DOHH2 (cell line): ENCODE results near the gene BNC2.

Source experiments
- H3F3A ChIP-seq: fragments of 200-600 bp; sonication (generic), shearing (Covaris generic); 2 replicates; pipeline ENCODE4 v1.6.0; 2016; ENCODE audit warnings: antibody characterized with exemption, mild to moderate bottlenecking; ENCODE audit not compliant: control insufficient read depth, insufficient read depth
- H3K27ac ChIP-seq: fragments of 200-600 bp; sonication (generic); 2 replicates; pipeline ENCODE4 v1.5.1; 2014; ENCODE audit warnings: low read depth, mild to moderate bottlenecking, low read length, moderate library complexity
- H3K27me3 ChIP-seq: fragments of 200-600 bp; sonication (generic); 2 replicates; pipeline ENCODE4 v1.6.1; 2014; ENCODE audit warnings: mild to moderate bottlenecking, low read length, mixed read lengths; ENCODE audit not compliant: control insufficient read depth
- H3K36me3 ChIP-seq: fragments of 200-600 bp; sonication (generic); 2 replicates; pipeline ENCODE4 v1.6.1; 2014; ENCODE audit warnings: mild to moderate bottlenecking, low read length, moderate library complexity, mixed read lengths; ENCODE audit not compliant: control insufficient read depth
- H3K4me1 ChIP-seq: fragments of 200-600 bp; sonication (generic); 2 replicates; pipeline ENCODE4 v1.6.1; 2014; ENCODE audit warnings: mild to moderate bottlenecking, low read length, mixed read lengths; ENCODE audit not compliant: control insufficient read depth
- H3K4me2 ChIP-seq: fragments of 200-600 bp; sonication (generic); 2 replicates; pipeline ENCODE4 v1.6.0; 2014; ENCODE audit warnings: mild to moderate bottlenecking, low read length, moderate library complexity
- H3K4me3 ChIP-seq: fragments of 200-600 bp; sonication (generic); 2 replicates; pipeline ENCODE4 v1.5.1; 2014; ENCODE audit warnings: mild to moderate bottlenecking, low read length, mixed read lengths
- H3K79me2 ChIP-seq: fragments of 200-600 bp; sonication (generic); 2 replicates; pipeline ENCODE4 v1.6.1; 2014; ENCODE audit warnings: mild to moderate bottlenecking, low read length, mixed read lengths; ENCODE audit not compliant: control insufficient read depth
- H3K9me2 ChIP-seq: fragments of 200-600 bp; sonication (generic); replicated peaks from 2 replicates; pipeline ENCODE4 v1.6.1; 2014; ENCODE audit warnings: mild to moderate bottlenecking, low read length, mixed read lengths; ENCODE audit not compliant: control insufficient read depth
- H3K9me3 ChIP-seq: fragments of 200-600 bp; sonication (generic); 2 replicates; pipeline ENCODE4 v1.6.1; 2014; ENCODE audit warnings: antibody characterized with exemption, low read length, mixed read lengths; ENCODE audit not compliant: control insufficient read depth, insufficient read depth
- H4K20me1 ChIP-seq: fragments of 200-600 bp; sonication (generic); 2 replicates; pipeline ENCODE4 v1.6.0; 2014; ENCODE audit warnings: low read depth, mild to moderate bottlenecking, antibody characterized with exemption, low read length, moderate library complexity; ENCODE audit not compliant: control insufficient read depth, insufficient read depth
- CTCF ChIP-seq: fragments of 200-600 bp; sonication (generic); IDR thresholded peaks from one replicate; pipeline ENCODE4 v1.5.1; 2014; ENCODE audit warnings: antibody characterized with exemption, mild to moderate bottlenecking, low read depth, low read length; ENCODE audit not compliant: poor library complexity, severe bottlenecking
- EZH2phosphoT487 ChIP-seq: fragments of 200-600 bp; sonication (generic); IDR thresholded peaks from 2 replicates; pipeline ENCODE4 v1.6.1; 2017; ENCODE audit warnings: borderline replicate concordance, mild to moderate bottlenecking, antibody characterized with exemption, low read length, moderate library complexity, mixed read lengths

The BNC2 gene

GRCh38 chr9:16391369-16391768, 479.1 kb downstream of the BNC2 start:
- TF ChIP-seq CTCF (no peak), EZH2phosphoT487 (no peak)
- Histone ChIP-seq H3K9me2 (no peaks in the 10 kb centered on the region), H3K79me2 (no peaks in the 10 kb centered on the region), H3K4me3 (no peak overlapping the region), H3K27me3 (no peaks in the 10 kb centered on the region), H3K4me2 (no peak overlapping the region), H3F3A (no peaks in the 10 kb centered on the region), H3K27ac (no peak overlapping the region), H3K9me3 (no peaks in the 10 kb centered on the region; the same call in 1 of the 2 replicates), H3K4me1 (no peaks in the 10 kb centered on the region), H4K20me1 (no peaks in the 10 kb centered on the region), H3K36me3 (no peaks in the 10 kb centered on the region)

GRCh38 chr9:16387382-16387781, 483.1 kb downstream of the BNC2 start:
- Histone ChIP-seq H3K4me1 (no peaks in the 10 kb centered on the region), H3K79me2 (no peaks in the 10 kb centered on the region), H3K4me3 (no peak overlapping the region), H3K4me2 (no peak overlapping the region), H3K36me3 (no peaks in the 10 kb centered on the region), H4K20me1 (no peaks in the 10 kb centered on the region), H3F3A (no peaks in the 10 kb centered on the region), H3K27ac (no peak overlapping the region), H3K9me2 (no peaks in the 10 kb centered on the region), H3K27me3 (no peaks in the 10 kb centered on the region), H3K9me3 (no peaks in the 10 kb centered on the region)
- TF ChIP-seq CTCF, result no peak

GRCh38 chr9:16386827-16387077, 483.7 kb downstream of the BNC2 start:
- no peaks in the 10 kb centered on the region for H3F3A ChIP-seq
- H3K4me1 ChIP-seq, result no peaks in the 10 kb centered on the region
- no peaks in the 10 kb centered on the region for H4K20me1 ChIP-seq
- no peaks in the 10 kb centered on the region for H3K36me3 ChIP-seq
- no peaks in the 10 kb centered on the region for H3K9me2 ChIP-seq
- no peaks in the 10 kb centered on the region for H3K9me3 ChIP-seq
- no peak overlapping the region for H3K27ac ChIP-seq
- no peaks in the 10 kb centered on the region for H3K79me2 ChIP-seq
- TF ChIP-seq EZH2phosphoT487 (no peak), CTCF (no peak)
- no peaks in the 10 kb centered on the region for H3K27me3 ChIP-seq
- no peak overlapping the region for H3K4me3 ChIP-seq
- no peak overlapping the region for H3K4me2 ChIP-seq

GRCh38 chr9:16386007-16386826, 484.3 kb downstream of the BNC2 start:
- Histone ChIP-seq H3K4me3 (no peak overlapping the region), H3K4me2 (no peak overlapping the region)

More at GRCh38 chr9:16386007-16386826, 484.3 kb downstream of the BNC2 start:
- Histone ChIP-seq H3F3A (no peaks in the 10 kb centered on the region), H3K4me1 (no peaks in the 10 kb centered on the region), H3K27me3 (no peaks in the 10 kb centered on the region), H3K9me3 (no peaks in the 10 kb centered on the region), H3K79me2 (no peaks in the 10 kb centered on the region), H3K27ac (no peak overlapping the region), H3K36me3 (no peaks in the 10 kb centered on the region), H4K20me1 (no peaks in the 10 kb centered on the region), H3K9me2 (no peaks in the 10 kb centered on the region)
- TF ChIP-seq CTCF (no peak), EZH2phosphoT487 (no peak)
